HepG2 (cell line): ENCODE data around the gene TRPV4. TPM values are rescaled to one million over a fixed set of nuclear protein-coding genes. Genes with fewer than 3 reads are reported as not detected.

Source experiments
- ARID2 ChIP-seq: sonication (generic); formaldehyde crosslinking; IDR thresholded peaks from 2 replicates; pipeline ENCODE4 v1.8.1; 2022; ENCODE audit warnings: mild to moderate bottlenecking, missing genetic modification reagents, borderline replicate concordance
- HNF1B ChIP-seq: sonication (generic); formaldehyde crosslinking; IDR thresholded peaks from 2 replicates; pipeline ENCODE4 v1.5.1; 2020; ENCODE audit warnings: mild to moderate bottlenecking, moderate library complexity, missing genetic modification reagents
- MEIS2 ChIP-seq: sonication (generic); formaldehyde crosslinking; IDR thresholded peaks from 2 replicates; pipeline ENCODE4 v1.9.0; 2021; ENCODE audit warnings: mild to moderate bottlenecking, missing genetic modification reagents
- ONECUT2 ChIP-seq: sonication (generic); formaldehyde crosslinking; IDR thresholded peaks from 2 replicates; pipeline ENCODE4 v1.4.0; 2020; ENCODE audit warnings: missing genetic modification reagents
- SETDB1 ChIP-seq: sonication (generic); formaldehyde crosslinking; IDR thresholded peaks from 2 replicates; pipeline ENCODE4 v1.5.1; 2020; ENCODE audit warnings: missing genetic modification reagents, mild to moderate bottlenecking, borderline replicate concordance
- TOPORS ChIP-seq: sonication (generic); formaldehyde crosslinking; IDR thresholded peaks from 2 replicates; pipeline ENCODE4 v1.8.0; 2023; ENCODE audit warnings: mild to moderate bottlenecking, missing genetic modification reagents
- ZNF30 ChIP-seq: sonication (generic); formaldehyde crosslinking; IDR thresholded peaks from 2 replicates; pipeline ENCODE4 v1.5.0; 2020; ENCODE audit warnings: mild to moderate bottlenecking, missing genetic modification reagents
- ZNF468 ChIP-seq: sonication (generic); formaldehyde crosslinking; IDR thresholded peaks from 2 replicates; pipeline ENCODE4 v1.8.0; 2022; ENCODE audit warnings: mild to moderate bottlenecking, moderate library complexity, missing genetic modification reagents
- ZNF512 ChIP-seq: sonication (generic); formaldehyde crosslinking; IDR thresholded peaks from 2 replicates; pipeline ENCODE4 v1.4.0; 2020; ENCODE audit warnings: mild to moderate bottlenecking, missing genetic modification reagents
- polyA plus RNA-seq, 8 experiments: library from polyadenylated mRNA; depleted of rRNA in 3 of 8; stranded (reverse) in 7 of 8; unstranded in 1 of 8; fragments of >200 nt; fragmentation: Illumina TruSeq in 4 of 8; extraction: Trizol in 4 of 8; gene quantifications; 2 replicates each; pipeline versions ENCODE4 v1.2.1 to v1.2.3, GENCODE V29; 2011 to 2016; ENCODE audit warnings: low read depth in 4 of 8, missing spikeins in 1 of 8, mixed read lengths in 1 of 8; ENCODE audit not compliant: insufficient read depth in 1 of 8
- total RNA-seq, 5 experiments: library from RNA; depleted of rRNA; stranded (reverse); fragments of >200 nt; fragmentation: Illumina TruSeq; extraction: Trizol; gene quantifications; 2 replicates each; pipeline ENCODE4 v1.2.3, GENCODE V29; 2016; ENCODE audit warnings: low read depth in 1 of 5
- TF ChIP-seq, protein P1 (sequence below), 2 experiments: fragments of 450-650 bp in 1 of 2; sonication (generic) in 1 of 2; formaldehyde crosslinking in 1 of 2; IDR thresholded peaks; 2 replicates each; pipeline versions ENCODE4 v1.6.1 to v1.8.0; 2016 to 2022; ENCODE audit warnings: antibody characterized with exemption in 1 of 2, mild to moderate bottlenecking in 1 of 2, missing genetic modification reagents in 1 of 2
- TF ChIP-seq, protein P2 (sequence below): sonication (generic); formaldehyde crosslinking; conservative IDR thresholded peaks from 2 replicates; pipeline ENCODE4 v1.5.0; 2020; ENCODE audit warnings: missing genetic modification reagents
- TF ChIP-seq, protein P3 (sequence below): fragments of 450-650 bp; IDR thresholded peaks from 2 replicates; pipeline ENCODE4 v1.6.1; 2017; ENCODE audit warnings: mild to moderate bottlenecking

Gene TRPV4
- total and polyA plus RNA-seq, 2 of the 13 experiments (the other 11 are each of a cell fraction or from before 2014, with no cell fraction given): 0.66 to 4.7 TPM

GRCh38 chr12:109822951-109823411 lies 10.2 kb downstream of the TRPV4 start (continued):
- TF ChIP-seq, protein P1, sequence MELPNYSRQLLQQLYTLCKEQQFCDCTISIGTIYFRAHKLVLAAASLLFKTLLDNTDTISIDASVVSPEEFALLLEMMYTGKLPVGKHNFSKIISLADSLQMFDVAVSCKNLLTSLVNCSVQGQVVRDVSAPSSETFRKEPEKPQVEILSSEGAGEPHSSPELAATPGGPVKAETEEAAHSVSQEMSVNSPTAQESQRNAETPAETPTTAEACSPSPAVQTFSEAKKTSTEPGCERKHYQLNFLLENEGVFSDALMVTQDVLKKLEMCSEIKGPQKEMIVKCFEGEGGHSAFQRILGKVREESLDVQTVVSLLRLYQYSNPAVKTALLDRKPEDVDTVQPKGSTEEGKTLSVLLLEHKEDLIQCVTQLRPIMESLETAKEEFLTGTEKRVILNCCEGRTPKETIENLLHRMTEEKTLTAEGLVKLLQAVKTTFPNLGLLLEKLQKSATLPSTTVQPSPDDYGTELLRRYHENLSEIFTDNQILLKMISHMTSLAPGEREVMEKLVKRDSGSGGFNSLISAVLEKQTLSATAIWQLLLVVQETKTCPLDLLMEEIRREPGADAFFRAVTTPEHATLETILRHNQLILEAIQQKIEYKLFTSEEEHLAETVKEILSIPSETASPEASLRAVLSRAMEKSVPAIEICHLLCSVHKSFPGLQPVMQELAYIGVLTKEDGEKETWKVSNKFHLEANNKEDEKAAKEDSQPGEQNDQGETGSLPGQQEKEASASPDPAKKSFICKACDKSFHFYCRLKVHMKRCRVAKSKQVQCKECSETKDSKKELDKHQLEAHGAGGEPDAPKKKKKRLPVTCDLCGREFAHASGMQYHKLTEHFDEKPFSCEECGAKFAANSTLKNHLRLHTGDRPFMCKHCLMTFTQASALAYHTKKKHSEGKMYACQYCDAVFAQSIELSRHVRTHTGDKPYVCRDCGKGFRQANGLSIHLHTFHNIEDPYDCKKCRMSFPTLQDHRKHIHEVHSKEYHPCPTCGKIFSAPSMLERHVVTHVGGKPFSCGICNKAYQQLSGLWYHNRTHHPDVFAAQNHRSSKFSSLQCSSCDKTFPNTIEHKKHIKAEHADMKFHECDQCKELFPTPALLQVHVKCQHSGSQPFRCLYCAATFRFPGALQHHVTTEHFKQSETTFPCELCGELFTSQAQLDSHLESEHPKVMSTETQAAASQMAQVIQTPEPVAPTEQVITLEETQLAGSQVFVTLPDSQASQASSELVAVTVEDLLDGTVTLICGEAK (IDR thresholded peaks at IDR 0.05): no peak
- TF ChIP-seq, protein P1 (CRISPR knock-in tag; IDR thresholded peaks at IDR 0.05): no peak
- TF ChIP-seq TOPORS (CRISPR knock-in tag) (no peak), SETDB1 (no peak), ZNF512 (CRISPR knock-in tag) (no peak), HNF1B (CRISPR knock-in tag) (no peak), ARID2 (CRISPR knock-in tag) (no peak), ZNF468 (CRISPR knock-in tag) (no peak), ZNF30 (CRISPR knock-in tag) (no peak), MEIS2 (CRISPR knock-in tag) (no peak), ONECUT2 (no peak)
- TF ChIP-seq, protein P2, sequence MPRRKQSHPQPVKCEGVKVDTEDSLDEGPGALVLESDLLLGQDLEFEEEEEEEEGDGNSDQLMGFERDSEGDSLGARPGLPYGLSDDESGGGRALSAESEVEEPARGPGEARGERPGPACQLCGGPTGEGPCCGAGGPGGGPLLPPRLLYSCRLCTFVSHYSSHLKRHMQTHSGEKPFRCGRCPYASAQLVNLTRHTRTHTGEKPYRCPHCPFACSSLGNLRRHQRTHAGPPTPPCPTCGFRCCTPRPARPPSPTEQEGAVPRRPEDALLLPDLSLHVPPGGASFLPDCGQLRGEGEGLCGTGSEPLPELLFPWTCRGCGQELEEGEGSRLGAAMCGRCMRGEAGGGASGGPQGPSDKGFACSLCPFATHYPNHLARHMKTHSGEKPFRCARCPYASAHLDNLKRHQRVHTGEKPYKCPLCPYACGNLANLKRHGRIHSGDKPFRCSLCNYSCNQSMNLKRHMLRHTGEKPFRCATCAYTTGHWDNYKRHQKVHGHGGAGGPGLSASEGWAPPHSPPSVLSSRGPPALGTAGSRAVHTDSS (CRISPR knock-in tag): no peak
- TF ChIP-seq, protein P3, sequence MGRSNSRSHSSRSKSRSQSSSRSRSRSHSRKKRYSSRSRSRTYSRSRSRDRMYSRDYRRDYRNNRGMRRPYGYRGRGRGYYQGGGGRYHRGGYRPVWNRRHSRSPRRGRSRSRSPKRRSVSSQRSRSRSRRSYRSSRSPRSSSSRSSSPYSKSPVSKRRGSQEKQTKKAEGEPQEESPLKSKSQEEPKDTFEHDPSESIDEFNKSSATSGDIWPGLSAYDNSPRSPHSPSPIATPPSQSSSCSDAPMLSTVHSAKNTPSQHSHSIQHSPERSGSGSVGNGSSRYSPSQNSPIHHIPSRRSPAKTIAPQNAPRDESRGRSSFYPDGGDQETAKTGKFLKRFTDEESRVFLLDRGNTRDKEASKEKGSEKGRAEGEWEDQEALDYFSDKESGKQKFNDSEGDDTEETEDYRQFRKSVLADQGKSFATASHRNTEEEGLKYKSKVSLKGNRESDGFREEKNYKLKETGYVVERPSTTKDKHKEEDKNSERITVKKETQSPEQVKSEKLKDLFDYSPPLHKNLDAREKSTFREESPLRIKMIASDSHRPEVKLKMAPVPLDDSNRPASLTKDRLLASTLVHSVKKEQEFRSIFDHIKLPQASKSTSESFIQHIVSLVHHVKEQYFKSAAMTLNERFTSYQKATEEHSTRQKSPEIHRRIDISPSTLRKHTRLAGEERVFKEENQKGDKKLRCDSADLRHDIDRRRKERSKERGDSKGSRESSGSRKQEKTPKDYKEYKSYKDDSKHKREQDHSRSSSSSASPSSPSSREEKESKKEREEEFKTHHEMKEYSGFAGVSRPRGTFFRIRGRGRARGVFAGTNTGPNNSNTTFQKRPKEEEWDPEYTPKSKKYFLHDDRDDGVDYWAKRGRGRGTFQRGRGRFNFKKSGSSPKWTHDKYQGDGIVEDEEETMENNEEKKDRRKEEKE: no peak
